RPMI7951 (cell line): ENCODE results near the gene KCNMA1. TPM values are rescaled to one million over a fixed set of nuclear protein-coding genes. Genes with fewer than 3 reads are reported as not detected.

Experiments used
- DNase-seq: peaks from one replicate; pipeline ENCODE4 v3.0.0-alpha.2; 2012; ENCODE audit warnings: low read depth
- total RNA-seq: library from RNA; depleted of rRNA; stranded (reverse); fragments of >200 nt; shearing (Covaris generic); gene quantifications from 2 replicates; pipeline ENCODE4 v1.2.3, GENCODE V29; 2014

Gene KCNMA1
- total RNA-seq, 1 experiment from 2014 or later: 47.7 TPM

DNA sequence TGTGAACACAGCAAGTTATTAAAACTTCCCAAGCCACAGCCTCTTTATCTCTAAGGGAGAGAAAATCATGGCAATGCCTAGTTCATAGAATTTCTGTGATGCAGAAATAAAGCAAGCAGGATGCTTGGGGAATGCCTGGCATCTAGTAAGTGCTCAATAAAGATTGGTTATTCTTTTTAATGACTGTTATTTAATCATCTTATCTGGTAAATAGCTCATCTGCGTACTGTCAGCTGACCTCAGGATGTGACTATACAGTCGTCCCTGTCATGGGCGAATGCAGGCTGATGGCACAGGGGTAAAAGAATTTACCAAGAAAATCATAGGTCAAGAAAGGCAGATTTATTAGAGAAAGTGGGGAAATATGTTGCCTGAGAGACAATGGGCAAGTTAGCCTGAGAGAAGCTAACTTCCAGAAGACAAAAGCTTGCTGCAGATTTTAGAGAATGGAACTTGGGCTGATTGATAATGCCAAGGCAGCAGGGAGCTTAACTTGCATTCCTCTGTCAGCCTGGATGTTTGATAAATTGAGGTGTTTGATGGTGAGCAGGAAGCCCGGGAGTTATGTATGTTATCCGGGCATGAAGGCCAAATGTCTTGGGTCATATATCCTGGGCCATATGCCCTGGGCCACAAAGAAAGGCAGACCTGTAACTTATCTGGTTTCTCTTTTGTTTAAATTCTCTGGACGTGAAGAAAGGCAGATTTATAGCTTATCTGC, 126.0 kb downstream of the KCNMA1 start:
- DNase-seq: no peak

DNA sequence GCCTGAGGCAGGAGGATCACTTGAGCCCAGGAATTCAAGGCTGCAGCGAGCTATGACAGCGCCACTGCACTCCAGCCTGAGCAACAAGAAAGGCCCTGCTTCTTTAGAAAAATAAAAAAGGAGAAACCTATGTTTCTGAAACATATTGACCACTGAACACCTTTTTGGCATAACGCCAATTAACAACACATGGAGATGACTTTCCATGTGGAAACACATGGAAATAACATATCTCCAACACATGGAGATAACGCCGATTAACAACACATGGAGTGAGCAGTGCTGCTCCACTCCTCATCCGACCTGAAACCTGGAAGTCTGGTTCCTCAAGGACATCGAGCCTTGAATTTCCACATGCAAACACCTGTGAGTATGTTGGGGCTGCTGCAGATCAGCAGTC, 126.9 kb downstream of the KCNMA1 start:
- no peak for DNase-seq

DNA sequence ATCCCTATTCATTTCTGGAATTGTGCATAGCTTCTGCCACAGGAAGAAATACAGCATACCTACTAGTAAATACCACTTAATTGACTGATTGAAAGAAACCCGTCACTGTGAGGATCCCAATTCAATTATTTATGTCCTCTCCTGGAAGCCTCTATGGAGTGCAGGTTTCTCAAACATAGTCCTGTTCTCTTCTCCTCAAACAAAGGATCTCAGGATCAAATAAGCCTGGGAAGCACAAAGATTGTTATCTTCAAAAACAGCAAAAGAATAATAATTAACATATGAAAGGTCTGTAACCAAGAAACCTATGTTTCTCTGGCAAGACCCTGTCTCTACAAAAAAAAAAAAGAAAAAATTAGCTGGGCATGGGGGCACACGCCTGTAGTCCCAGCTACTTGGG, 127.3 kb downstream of the KCNMA1 start:
- DNase-seq: no peak

DNA sequence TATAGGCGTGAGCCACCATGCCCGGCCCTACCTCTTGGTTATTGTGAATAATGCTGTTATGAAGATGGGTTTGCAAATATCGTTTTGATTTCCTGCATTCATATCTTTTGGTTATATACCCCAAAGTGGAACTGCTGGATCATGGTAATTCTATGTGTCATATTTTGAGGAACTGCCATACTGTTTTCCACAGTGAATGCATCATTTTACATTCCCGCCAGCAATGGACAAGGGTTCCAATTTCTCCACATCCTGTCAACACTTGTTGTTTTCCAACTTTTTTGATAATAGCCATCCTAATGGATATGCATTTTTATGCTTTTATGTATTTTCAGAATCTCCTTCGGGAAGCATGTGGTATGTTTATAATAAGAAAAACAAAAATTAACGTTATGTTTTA, 128.2 kb downstream of the KCNMA1 start:
- no peak for DNase-seq

DNA sequence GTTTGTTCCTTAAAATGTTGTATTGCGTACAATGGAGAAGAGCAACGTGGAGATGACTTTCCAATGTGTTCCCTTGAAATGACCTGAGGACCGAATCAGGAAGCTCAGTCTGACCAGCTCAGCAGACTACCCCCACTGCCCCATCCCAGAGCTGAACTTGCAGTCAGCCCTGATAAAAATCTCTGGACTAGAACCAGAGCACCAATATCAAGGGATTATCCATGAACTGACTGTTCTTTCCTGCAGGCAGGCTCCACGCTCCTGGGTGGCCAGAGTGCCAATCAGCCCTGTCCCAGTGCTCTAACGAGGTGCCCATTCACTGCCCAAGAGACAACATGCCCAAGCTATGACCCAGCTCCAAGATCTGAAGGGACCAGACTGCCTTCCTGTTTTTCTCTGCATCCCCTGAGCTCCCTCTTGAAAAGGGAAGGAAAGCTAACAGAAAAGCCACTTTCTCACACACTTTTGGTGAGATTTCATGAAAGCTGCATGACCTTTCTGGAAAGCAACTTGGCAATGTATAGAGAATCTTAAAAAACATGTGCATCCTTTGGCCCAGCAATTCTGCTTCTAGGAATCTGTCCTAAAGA, 130.2 kb downstream of the KCNMA1 start:
- DNase-seq: peak; percentile 59

DNA sequence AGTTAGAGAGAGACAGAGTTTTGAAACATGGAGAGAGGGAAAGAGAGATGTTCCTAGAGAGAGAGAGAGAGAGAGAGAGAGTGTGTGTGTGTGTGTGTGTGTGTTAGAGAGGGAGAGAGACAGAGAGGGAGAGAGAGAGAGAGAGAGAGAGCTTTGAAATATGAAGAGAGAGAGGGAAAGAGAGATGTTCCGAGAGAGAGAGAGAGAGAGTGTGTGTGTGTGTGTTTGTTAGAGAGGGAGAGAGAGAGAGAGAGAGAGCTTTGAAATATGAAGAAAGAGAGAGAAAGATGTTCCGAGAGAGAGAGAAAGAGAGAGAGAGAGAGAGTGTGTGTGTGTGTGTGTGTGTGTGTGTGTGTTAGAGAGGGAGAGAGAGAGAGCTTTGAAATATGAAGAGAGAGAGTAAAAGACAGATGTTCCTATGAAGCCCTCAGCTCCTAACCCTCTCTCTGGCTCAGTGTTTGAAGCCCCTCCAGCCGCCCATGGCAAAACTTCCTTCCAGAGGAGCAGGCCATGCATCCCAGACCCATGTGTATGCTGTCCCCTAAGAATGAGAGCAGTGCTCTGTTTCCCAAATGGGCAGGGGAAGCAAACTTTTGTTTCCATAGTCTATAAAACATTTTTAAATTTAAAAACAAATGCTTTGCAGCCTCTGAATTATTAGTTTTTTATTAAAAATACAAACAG, 130.9 kb downstream of the KCNMA1 start:
- peak; percentile 39 for DNase-seq

DNA sequence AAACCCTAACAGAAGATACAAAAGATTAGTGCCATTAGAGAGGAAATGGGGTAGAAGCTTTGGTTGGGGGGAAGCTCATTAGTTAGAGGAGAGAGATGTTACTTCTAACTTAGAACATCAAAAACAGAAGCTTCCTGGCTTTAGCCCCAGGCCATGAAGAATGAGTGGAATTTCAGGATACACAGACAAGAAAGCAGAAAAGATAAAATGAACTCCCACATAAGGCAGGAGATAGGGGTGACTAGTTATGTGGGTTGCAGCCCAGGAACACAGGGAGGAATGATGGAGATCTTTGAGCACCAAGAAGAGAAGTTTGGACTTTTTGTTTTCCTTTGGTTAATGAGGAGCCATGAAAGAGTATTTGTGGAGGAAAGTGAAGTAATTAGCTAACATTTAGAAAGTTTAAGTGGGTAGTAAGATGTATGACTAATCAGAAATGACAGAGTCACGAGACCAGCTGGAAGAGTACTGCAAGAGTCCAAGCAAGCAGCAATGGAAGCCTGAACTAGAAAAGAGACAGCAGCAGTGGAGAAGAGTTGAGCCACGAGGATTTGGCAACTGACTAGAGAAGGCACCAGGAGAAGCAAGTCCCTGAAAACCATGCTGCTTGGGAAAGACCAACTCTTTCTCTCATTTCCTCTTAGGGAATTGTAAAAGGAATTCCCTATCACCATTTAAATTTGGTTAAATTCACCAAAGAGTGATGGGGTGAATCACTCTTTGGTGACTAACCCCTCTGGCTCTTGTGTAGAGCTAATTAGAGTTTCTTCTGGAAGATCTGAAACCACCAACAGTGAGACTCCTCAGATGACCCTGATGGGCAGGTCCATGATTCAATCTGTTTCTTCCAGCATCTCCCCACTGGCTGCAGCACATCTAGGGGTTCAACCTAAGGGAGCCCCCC, 131.9 kb downstream of the KCNMA1 start:
- DNase-seq: peak; percentile 93

DNA sequence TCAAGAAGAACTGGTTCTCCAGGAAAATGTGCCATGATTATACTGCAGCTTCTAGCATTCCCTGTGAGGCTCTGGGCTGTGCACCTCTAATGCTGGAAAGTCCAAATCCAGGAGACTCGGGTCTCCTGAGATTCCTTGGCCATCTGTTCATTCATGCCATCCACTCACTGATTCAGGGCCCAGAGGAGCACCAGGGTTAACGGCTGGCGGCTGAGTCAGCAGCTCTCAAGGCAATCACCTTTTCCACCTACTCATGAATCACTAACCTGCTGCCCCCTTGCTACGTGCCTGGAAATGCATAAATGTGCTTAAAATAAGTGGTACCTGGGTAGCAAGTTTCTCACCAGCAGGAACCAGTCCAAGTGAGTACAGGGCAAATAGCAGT, 132.7 kb downstream of the KCNMA1 start:
- peak; percentile 58 for DNase-seq

DNA sequence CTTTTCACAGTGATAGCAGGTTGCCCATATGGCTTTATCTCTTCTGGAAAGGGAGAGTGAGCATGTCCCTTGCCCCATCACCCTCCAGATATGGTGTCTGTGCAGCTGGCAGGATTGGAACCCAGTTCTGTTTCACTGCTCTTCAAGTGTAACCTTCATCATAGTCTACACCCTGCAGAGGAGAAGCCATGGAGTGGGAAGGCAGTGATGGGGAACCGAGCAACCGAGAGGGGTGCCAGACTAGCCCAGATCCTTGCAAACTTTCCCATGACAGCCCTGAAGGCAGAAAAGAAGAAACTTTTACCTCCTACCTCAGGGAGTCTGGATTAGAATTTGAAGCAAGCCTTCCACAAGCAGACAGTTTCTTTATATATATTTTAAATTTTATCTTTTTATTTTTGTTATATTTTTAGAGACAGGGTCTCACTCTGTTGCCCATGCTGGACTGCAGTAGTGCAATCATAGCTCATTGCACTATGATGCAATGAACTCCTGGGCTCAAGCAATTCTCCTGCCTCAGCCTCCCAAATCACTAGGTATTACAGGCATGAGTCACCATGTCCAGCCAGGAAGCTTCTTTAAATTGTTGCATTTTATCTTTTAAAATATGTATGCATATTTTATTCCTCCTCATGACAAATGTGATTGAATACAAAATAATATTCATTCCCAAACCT, 133.3 kb downstream of the KCNMA1 start:
- DNase-seq: no peak

DNA sequence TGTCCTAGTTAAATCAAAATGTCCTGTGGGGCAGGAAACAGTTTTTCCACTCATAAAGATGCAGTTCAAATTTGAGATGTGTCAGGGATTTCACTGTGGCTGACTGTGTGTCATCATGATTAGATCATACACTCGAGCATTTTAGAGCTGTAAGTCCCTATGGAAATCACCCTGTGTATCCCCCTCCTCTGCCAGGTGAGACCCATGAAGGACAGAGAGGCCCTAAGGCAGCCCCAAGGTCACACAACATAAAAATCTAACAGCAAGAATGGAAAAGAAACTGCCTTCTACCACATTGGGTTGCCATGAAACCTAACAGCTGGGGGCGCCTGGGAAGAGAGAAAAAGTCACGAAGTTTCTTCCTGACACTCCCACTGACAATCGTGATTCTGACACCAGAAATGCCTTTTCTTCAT, 135.8 kb downstream of the KCNMA1 start:
- no peak for DNase-seq

DNA sequence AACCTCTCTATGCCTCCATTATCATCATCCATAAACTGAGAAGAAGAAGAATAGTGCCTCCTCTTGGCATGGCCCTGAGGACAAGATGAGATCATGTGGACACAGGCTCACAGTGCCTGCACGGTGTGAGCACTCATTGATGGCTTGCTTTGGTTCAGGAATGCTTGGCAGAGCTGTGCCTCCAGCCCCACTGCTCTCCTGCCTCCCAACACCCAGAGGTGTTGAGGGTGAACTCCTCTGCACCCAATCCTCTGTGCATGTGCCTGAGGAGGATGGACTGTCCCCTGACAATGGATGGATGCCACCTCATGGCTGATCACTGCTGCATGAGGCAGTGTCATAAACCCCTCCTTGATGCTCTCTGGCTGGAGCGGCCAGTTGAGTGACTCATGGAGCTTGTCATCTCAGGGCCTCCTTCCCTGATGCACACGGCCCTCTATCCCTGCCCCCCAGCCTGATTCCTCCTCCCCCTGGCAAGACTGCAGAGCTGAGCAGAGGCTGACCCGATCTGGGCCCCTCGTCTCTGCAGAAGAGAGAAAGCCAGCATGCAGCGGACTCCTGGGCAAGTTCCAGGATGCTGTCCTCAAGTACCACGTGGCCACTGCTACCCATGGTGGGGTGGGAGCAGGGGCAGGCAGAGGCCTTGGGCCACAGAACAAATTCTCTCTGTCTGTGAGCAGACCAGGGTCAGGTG, 136.3 kb downstream of the KCNMA1 start:
- peak; percentile 97 for DNase-seq

DNA sequence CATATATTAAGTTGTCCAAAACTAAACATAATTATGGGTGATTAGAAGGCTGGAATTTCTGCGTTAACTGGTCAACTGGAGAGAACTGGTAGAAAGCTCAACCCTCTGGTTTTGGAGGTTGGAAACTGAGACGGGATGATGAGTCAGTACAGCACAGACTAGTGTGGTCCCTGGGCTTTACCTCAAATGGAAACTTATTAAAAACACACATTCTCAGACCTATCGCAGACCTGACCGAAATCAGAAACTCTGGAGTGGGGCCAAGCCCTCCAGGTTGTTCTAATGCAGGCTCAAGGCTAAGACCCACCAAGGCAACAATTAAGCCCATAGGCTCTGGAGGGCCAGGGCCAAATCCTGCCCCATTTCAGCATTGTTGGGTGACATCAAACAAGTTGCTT, 136.9 kb downstream of the KCNMA1 start:
- peak; percentile 78 for DNase-seq

DNA sequence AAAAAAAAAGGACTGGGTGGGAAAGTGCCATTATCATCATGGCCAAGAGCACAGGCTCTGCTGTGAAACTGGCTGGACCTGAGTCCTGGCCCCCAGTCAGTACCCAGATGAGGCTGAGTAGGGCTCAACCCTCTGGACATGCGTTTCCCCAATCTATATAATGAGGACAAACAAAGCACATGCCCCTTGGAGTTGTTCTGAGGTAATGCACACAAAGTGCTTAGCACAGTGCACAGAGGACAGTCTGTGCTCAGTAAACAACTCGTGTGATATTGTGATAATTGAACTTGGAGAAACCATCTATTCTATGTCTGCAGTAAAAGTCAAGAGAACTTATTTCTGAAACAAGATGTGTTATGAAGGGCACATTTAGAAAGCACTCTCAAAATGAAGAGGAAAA, 138.8 kb downstream of the KCNMA1 start:
- no peak for DNase-seq

DNA sequence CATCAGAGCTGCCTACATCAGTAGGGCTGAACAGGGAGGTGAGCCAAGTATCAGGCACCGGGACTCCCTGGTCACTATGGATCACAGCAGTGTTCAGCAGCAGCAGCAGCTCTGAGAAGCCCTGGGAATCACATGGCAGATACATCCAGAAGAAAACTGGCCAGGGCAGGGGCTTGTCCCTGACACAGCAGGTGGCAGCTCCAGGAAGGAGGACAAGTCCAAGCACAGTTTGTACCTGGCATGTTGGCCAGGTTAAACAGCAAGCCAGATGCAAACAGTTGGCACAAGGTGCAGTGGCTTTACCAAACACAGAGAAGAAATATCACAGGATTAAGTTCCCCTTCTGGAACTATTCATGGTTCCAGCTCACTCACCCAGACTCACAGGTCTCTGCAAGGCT, 139.4 kb downstream of the KCNMA1 start:
- DNase-seq: no peak

DNA sequence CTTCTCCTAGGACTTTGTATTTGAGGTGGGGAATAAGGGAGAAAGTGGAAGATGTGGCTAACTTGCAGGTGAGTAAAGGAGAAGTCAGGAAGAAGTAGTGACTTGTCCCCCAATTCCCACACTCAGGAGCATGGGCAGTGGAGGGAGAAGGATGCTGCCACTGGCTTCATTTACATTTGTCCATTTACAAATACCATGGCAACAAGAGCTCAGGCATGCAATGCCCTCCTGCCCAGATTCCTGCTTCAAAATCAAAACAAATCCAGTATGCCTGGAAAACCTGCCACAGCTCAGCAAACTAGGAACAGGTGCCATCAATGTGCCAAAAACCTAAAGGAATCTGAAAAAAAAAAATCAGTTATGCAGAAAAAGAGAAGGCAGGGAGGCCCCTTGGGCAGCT, 139.9 kb downstream of the KCNMA1 start:
- no peak for DNase-seq

DNA sequence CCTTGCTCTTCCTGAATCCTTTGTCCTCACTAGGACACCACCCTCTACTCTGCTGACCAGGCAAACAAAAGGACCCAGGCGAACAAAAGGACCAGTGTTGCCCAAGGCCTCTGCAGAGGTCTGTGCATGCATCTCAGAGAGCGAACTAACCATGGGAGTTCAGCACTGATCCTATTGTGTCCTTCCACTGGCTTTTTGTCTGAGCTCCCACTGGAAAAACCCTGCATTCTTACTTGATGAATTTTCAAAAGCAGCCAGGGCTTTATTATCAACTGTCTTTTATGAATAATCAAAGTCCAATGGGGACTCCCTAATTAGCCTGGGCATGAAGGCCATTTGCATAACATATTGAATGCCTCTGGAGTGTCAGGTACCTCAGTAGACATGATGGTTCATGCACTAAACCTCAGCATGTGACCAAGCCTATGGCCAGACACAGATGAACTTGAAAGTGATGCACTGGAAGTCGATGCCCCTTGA, 140.6 kb downstream of the KCNMA1 start:
- DNase-seq: no peak

DNA sequence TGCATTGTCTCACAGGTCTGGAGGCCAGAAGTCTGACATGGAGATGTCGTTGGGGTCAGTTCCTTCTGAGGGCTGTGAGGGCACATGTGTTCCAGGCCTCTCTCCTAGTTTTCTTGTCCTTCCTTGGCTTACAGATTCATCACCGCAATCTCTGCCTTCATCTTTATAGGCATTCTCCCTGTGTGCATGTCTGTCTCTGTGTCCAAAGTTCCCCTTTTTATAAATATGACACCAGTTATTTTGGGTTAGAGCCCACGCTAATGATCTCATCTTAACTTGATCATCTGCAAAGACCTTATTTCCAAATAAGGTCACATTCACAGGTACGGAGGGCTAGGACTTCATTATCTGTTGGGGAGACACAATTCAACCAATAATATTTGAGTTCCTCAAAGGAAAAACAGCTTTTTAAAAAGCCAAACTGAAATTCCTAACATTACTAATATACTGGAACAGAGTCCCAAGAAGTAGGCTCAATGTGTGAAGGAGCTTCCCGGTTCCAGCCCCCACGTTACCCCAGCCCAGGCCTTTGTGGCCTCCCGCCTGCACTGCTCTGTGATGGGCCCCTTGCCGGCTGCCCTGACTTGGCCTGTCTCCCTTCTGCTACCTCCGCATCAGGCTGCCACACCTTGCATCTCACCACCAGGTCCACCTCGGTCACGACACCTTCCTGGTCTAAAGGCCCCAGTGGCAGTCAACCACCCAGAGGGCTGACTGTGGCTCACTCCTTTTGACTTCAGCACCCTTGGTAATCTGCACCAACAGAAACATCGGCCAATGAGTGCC, 142.7 kb downstream of the KCNMA1 start:
- no peak for DNase-seq

DNA sequence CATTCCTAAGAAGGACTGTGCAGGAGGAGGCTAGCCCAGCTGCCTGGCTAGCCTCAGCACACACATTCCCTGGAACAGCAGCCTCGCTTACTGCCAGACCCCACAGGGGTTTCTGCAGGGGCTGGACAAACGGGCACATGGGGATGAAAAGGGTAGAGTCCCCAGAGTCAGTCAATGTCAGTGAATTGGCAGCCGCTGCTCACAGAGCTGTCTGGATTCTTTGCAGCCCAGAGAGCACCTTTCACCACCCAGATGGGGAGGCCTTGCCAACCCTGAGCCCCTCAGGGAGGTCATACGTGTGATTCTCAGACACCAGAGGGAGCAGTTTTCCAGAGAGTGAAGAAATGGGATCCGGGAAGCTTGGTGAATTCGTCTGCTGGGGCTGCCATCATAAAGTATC, 143.3 kb downstream of the KCNMA1 start:
- peak; percentile 59 for DNase-seq

DNA sequence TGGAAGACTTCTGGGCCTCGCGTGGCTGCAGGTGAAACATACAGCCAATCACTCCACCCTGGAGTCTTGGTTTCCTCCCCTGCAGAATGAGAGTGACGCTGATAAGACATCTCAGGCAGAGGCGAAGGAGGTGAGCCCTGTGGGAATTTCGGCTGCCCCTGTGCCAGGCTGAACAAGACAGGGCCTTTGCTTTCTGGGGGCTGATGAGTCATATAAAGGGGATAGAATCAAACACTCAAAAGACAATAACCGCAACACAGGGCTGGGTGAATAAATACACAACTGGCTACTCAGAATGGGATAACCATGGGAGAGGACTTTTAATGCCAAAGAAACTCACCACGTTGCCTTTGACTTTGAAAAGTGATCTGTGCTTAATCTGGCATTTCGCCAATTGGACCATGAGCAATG, 143.8 kb downstream of the KCNMA1 start:
- peak; percentile 43 for DNase-seq

DNA sequence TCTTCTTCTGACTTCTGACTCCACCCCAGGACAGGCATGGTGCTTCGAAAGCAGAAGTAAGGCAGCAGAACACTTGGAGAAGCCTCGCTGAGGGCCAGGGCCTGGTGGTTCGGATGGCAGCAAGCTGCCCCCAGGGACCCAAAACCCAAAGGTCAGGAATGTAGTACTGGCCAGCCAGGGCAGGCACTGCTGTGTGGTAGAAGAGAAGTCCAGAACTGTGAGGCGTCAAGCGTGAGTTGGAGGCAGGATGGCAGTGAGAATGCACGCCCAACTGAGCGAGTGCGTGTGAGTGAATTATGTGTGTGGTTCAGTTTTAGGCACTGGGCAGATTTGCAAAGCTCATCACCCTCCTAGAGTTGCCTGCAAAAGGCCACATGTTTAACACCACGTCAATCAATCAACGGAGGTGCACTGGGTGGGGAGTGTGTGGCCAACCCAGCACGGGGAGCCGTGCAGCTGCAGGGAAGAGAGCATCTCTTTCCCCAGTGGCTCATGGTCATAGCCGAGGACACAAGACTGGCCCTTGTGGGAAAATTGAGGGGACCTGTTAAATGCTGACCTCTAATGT, 144.3 kb downstream of the KCNMA1 start:
- DNase-seq: no peak
